GM12892 (cell line): ENCODE data around the gene SAP30BP.

ENCODE experiments used
- POLR2A ChIP-seq: IDR thresholded peaks from 2 replicates; pipeline ENCODE4 v1.6.1; 2011; ENCODE audit warnings: low read depth, low read length, control low read depth
- POLR2AphosphoS5 ChIP-seq: IDR thresholded peaks from 2 replicates; pipeline ENCODE4 v1.6.1; 2011; ENCODE audit warnings: low read depth, low read length, control low read depth
- TAF1 ChIP-seq: IDR thresholded peaks from 2 replicates; pipeline ENCODE4 v1.6.1; 2011; ENCODE audit warnings: low read depth, mild to moderate bottlenecking, control low read depth, low read length, borderline replicate concordance

GRCh38 chr17:75662511-75662910 is 4.6 kb upstream of the SAP30BP start:
- no peak for TF ChIP-seq POLR2A
- no peak for TF ChIP-seq POLR2AphosphoS5
- TF ChIP-seq TAF1 = no peak
